LHCN-M2 (cell line): ENCODE results near the gene C4A. TPM values are rescaled to one million over a fixed set of nuclear protein-coding genes. Genes with fewer than 3 reads are reported as not detected.
"Not testable (repeated sequence)": the region's sequence is repeated elsewhere in the genome, so short reads cannot be mapped to it uniquely, and the experiment has no call there.

Source experiments
- DNase-seq: peaks from one replicate; pipeline ENCODE4 v3.0.0-alpha.2; 2012; ENCODE audit warnings: low read depth
- total RNA-seq: library from RNA; depleted of rRNA; stranded (reverse); fragments of >200 nt; gene quantifications from 2 replicates; pipeline ENCODE4 v1.2.3, GENCODE V29; 2014

C4A gene
- total RNA-seq, 1 experiment from 2014 or later = 1.9 TPM

DNA sequence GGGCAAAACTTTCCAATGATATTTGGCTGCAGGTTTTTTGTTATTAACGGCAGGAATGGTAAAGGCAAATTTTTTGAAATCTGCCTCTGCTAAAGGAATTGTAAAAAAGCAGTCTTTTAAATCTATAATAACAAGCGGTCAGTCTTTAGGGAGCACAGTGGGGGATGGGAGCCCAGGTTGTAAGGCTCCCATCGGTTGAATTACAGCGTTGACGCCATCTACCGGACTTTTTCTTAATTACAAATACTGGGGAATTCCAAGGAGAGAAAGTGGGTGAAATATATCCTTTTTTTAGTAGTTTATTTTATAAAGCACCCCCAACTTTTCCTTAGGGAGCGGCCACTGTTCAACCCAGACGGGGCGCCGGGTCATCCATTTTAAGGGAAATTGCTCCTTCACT, 40.2 kb downstream of the C4A start:
- not testable (repeated sequence) for DNase-seq

DNA sequence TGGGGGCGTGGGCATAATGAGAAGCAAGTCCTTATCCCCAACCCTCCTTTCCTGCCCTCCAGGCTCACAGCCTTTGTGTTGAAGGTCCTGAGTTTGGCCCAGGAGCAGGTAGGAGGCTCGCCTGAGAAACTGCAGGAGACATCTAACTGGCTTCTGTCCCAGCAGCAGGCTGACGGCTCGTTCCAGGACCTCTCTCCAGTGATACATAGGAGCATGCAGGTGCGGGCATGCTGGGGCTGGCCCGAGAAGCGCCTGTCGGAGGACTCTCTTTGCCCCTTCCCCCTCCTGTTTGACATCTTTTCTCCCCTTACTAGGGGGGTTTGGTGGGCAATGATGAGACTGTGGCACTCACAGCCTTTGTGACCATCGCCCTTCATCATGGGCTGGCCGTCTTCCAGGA, 46.8 kb downstream of the C4A start:
- not testable (repeated sequence) for DNase-seq

DNA sequence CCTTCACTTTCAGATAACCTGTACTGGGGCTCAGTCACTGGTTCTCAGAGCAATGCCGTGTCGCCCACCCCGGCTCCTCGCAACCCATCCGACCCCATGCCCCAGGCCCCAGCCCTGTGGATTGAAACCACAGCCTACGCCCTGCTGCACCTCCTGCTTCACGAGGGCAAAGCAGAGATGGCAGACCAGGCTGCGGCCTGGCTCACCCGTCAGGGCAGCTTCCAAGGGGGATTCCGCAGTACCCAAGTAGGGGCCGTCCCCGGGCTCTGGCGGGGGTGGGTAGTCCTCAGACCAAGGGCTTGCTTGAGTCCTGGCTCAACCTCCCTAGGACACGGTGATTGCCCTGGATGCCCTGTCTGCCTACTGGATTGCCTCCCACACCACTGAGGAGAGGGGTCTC, 47.7 kb downstream of the C4A start:
- DNase-seq = not testable (repeated sequence)

DNA sequence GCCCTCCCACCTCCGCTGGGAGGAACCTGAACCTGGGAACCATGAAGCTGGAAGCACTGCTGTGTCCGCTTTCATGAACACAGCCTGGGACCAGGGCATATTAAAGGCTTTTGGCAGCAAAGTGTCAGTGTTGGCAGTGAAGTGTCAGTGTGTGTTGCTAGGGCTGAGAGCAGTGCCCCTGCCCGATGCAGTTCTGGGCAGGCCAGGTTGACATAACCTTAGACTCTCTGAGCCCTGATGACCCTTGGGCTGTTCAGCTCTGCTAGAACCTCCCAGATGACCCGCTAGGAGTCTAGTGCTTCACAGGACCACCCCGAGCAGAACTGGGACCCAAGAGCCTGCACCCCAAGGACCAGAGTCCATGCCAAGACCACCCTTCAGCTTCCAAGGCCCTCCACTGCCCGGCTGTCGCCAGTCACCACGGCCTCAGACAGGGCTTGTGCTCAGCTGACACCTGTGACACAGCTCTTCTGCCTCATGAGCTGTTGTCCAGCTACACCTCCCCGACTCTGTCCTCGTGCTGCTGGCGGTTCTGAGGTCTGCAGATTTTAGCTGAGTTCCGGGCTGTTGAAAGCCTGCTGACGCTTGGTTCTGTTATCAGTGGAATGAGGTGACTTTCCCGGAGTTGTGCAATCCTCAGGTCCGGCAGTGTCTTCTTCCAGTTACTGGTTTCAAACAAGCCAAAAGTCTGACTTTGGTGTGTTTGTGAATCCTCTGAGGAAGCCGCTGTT, 53.6 kb downstream of the C4A start:
- DNase-seq = not testable (repeated sequence)

DNA sequence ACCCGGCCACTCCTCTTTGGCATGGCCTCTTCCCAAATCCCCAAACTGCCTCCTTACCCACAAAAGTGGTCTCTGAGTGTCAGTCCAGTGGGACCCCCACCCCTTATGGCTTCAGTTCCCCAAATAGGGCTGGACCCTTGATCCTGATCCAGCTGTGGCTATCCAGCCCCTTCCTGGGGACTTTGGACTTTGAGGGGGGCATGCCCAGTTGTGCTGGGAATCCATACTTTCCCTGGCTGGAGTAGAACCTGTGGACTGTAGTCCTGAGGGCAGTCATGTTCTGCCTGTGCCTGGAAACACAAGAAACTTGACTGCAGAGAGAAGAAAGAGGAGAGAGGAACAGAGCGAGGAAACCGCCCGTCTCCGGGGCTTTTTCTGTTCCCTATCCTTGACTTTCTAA, 55.3 kb downstream of the C4A start:
- not testable (repeated sequence) for DNase-seq

DNA sequence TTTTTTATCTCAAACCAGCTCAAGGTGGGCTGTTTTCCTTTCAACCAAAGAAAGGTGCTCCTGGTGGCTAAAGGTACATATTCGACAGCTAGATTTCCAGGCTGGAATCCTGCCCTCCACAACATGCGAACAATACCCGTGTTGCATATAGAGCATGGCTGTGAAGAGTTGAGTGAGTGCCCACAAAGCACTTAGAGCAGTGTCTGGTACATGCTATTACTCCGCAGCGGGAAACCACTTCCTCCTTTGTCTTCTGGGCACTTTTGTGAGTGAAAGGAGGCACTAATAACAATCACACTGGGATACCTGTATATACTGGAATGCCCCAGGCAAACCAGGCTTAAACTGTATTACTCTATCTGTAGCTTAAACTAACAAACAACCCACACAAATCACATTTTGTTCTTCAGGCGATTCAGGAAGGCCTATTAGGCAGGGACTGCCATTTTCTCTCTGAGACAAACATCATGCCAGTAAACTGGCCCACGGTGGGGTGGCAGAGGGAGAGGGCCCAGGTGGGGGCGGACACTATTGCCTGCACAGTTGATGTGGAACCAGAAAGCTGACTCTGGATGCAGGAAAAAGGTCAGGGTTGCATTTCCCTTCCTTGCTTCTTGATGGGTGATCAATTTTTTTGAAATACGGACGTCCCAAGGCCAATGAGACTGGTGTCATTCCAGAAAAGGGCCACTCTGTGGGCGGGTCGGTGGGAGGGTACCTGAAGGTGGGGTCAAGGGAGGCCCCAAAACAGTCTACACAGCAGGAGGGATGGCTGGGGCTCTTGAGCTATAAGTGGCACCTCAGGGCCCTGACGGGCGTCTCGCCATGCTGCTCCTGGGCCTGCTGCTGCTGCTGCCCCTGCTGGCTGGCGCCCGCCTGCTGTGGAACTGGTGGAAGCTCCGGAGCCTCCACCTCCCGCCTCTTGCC, 56.0 kb downstream of the C4A start, which contains the start of gene CYP21A2:
Gene CYP21A2, plus strand, starts transcription at position 818 of the 927 bp plus-strand sequence. Its CDS starts 8 bp downstream, at position 826.
- not testable (repeated sequence) for DNase-seq

DNA sequence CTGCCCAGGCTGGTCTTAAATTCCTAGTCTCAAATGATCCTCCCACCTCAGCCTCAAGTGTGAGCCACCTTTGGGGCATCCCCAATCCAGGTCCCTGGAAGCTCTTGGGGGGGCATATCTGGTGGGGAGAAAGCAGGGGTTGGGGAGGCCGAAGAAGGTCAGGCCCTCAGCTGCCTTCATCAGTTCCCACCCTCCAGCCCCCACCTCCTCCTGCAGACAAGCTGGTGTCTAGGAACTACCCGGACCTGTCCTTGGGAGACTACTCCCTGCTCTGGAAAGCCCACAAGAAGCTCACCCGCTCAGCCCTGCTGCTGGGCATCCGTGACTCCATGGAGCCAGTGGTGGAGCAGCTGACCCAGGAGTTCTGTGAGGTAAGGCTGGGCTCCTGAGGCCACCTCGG, 57.0 kb downstream of the C4A start:
- not testable (repeated sequence) for DNase-seq

DNA sequence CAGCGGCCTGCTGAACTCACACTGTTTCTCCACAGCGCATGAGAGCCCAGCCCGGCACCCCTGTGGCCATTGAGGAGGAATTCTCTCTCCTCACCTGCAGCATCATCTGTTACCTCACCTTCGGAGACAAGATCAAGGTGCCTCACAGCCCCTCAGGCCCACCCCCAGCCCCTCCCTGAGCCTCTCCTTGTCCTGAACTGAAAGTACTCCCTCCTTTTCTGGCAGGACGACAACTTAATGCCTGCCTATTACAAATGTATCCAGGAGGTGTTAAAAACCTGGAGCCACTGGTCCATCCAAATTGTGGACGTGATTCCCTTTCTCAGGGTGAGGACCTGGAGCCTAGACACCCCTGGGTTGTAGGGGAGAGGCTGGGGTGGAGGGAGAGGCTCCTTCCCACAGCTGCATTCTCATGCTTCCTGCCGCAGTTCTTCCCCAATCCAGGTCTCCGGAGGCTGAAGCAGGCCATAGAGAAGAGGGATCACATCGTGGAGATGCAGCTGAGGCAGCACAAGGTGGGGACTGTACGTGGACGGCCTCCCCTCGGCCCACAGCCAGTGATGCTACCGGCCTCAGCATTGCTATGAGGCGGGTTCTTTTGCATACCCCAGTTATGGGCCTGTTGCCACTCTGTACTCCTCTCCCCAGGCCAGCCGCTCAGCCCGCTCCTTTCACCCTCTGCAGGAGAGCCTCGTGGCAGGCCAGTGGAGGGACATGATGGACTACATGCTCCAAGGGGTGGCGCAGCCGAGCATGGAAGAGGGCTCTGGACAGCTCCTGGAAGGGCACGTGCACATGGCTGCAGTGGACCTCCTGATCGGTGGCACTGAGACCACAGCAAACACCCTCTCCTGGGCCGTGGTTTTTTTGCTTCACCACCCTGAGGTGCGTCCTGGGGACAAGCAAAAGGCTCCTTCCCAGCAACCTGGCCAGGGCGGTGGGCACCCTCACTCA, 57.7 kb downstream of the C4A start:
- not testable (repeated sequence) for DNase-seq

DNA sequence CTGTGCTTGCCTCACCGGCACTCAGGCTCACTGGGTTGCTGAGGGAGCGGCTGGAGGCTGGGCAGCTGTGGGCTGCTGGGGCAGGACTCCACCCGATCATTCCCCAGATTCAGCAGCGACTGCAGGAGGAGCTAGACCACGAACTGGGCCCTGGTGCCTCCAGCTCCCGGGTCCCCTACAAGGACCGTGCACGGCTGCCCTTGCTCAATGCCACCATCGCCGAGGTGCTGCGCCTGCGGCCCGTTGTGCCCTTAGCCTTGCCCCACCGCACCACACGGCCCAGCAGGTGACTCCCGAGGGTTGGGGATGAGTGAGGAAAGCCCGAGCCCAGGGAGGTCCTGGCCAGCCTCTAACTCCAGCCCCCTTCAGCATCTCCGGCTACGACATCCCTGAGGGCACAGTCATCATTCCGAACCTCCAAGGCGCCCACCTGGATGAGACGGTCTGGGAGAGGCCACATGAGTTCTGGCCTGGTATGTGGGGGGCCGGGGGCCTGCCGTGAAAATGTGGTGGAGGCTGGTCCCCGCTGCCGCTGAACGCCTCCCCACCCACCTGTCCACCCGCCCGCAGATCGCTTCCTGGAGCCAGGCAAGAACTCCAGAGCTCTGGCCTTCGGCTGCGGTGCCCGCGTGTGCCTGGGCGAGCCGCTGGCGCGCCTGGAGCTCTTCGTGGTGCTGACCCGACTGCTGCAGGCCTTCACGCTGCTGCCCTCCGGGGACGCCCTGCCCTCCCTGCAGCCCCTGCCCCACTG, 58.6 kb downstream of the C4A start:
- DNase-seq = not testable (repeated sequence)

DNA sequence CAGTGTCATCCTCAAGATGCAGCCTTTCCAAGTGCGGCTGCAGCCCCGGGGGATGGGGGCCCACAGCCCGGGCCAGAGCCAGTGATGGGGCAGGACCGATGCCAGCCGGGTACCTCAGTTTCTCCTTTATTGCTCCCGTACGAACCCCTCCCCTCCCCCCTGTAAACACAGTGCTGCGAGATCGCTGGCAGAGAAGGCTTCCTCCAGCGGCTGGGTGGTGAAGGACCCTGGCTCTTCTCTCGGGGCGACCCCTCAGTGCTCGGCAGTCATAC, 59.1 kb downstream of the C4A start:
- not testable (repeated sequence) for DNase-seq

DNA sequence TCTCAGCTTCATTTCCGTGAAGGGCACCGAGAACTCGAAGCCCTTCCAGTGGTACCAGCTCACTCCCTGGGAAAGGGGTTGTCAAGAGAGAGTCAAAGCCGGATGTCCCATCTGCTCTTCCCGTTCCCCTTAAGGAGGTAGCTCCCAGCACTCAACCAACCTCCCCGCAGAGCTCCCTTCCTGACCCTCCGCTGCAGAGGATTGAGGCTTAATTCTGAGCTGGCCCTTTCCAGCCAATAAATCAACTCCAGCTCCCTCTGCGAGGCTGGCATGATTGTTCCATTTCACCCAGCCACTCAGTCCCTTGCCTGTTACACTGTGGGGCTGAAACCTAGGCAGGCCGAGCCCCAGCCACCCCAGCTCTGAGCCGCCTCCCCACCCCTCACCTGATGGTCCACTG, 59.5 kb downstream of the C4A start:
- not testable (repeated sequence) for DNase-seq

DNA sequence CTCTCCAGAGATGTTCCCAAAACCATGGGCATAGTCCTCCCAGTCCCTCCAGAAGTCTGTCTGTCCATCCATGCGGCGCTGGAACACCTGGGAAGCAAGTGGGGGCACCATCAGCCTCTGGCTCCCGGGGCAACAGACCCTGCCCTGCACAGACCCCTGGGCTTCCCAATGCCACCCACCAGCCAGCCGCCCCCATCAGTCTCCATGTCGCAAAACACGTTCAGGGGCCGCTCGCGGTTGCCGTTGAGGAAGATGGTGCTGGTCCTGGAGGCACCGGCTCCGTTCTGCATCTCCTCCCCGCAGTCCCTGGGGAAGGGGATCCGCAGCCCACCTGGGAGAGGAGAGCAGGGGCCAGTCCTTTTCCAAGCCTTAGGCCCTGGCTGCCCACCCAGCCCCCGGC, 60.4 kb downstream of the C4A start:
- not testable (repeated sequence) for DNase-seq

DNA sequence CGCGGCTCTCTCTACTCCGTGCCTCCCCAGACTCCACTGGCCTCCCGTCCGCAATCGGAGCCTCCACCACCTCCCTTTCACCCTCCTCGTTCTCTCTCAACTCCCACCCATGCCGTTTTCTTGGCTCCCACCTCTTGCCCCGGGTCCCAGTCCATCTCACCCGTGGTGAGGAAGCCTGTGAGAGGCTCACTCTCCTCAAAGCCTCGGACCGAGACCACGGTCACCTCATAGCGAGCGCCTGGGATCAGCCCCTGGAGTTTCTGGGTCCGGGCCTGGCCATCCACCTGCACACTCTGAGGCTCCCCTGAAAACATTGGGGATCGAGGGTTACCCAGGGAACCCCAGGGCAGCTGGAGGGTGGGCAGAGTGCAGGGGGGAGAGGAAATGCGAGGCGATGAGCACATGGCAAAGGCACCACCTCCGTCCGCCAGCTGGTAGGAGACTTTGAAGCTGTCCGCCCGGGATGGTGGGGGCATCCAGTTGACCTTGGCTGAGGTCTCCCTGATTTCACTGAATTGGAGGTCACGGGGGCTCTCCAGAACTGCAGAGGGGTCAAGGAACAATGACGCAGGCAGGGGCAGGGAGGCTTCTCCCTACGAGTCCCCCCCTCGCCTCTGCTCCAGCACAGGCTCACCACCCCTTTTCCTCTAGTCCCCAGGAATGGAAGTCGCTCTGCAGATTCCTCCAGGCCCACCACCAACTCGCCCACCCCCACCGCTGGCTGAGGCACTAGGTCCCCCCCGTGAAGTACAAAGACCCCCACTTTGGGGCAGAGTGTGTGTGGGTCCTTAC, 61.9 kb downstream of the C4A start:
- DNase-seq = not testable (repeated sequence)

DNA sequence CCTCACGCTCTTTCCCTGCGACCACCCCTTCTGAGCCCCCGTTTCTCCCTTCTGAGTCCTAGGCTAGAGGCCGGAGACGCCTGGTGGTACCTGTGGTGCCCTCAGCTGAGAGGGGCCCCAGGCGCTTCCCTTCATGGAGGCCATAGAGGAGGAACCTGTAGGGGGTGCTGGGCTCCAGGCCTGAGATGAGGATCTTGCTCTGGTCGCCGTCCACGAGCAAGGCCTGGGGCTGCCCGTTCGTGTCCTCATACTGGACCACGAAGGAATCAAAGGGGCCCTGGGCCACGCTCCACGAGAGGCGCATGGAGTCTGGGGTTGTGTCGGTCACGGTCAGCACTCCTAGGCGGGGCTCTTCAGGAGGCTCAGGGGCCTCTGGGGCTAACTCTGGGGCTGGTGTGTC, 63.1 kb downstream of the C4A start:
- not testable (repeated sequence) for DNase-seq

DNA sequence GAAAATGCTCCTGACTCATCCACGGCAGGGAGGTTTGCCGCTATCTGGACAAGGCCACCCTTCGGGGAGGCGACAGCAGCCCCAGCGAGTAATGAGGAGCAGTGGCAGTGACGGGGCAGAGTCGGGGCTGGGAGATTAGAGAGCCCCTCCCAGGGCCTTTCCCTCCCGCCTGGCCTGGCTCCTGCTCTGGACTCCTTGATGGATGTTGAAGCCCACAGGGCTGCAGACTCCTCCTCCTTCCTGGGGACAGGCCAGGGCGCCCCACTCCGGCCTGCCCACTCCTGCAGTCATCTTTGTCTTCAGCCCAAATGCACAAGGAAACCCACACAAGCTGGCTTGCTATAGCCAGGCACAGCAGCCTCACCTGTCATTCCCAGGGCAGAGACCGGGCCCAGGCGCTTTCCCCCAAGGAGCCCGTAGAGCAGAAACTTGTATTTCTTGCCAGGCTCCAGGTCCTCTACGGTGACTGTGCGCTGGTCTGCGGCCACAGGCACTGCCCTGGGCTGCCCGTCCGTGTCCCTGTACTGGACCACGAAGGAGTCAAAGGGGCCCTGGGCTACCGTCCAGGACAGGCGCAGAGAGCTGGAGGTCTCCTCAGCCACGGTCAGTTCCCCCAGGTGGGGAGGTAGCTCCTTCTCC, 64.1 kb downstream of the C4A start:
- DNase-seq = no peak

DNA sequence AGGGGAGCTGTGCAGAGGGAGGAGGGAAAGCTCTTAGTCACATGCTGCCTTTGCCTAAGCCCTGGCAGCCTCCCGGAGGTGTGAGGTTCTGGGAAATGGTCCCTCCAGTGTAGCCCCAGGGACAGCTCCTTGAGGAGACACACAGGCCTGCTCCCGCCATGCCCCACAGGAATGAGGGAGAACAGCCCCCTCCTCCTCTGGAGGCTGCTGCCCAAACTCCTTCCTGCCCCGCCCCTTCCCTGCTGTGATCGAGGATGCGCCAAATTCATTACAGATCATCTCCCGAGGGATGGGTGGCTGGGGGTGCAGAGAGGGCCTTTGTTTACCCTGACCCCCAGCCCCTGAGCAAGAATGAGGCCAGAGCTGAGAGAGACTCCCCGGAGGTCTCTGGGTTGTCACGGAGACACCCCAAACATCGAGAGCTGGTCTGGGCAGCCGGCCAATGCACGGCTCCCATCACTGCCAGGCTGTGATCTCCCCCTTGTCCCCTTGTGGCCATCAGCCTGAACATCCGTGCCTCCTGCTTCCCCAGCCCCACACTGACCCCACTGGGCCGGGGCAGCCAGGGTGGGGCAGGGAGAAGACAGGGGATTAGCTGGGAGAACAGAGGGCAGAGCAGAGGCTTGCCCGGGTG, 64.7 kb downstream of the C4A start:
- DNase-seq = no peak

DNA sequence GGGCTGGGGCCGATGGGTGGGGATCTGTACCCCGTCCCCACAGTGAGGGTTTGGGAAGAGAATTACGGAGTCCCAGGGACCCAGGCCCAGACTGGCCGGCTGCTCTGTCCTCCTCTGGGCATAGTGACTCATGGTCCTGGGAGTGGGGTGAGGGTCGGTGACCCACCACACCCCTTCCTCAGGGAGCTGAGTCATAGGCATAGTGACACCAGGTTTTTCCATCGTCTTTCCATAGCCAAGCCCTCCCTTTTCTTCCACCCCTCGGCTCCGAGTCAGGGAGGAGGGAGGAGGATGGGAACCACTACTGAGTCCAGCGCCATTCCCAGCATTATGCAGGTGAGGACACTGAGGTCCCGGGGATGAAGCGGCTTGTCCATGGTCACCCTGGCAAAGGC, 65.2 kb downstream of the C4A start:
- DNase-seq = no peak

DNA sequence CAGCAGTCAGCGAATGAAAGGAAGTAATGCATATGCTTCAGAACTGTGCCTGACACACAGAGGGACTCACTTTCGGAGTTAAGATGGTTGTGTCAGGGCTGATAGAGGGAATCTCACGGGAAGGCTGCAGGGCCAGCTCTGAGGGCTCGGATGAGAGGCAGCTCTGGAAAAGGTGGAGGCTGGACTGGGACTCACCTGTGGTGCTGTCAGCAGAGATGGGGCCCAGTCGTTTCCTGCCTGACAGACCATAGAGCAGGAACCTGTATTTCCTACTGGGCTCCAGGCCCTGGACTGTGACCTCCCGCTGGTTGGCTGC, 65.6 kb downstream of the C4A start:
- DNase-seq = no peak
